ENCODE data around the gene GOSR1.
"Not testable (repeated sequence)": the region's sequence is repeated elsewhere in the genome, so short reads cannot be mapped to it uniquely, and the experiment has no call there.

The GOSR1 gene

GRCh38 chr17:30575648-30576325, 98.6 kb downstream of the GOSR1 start:
- not testable (repeated sequence) for DNase-seq (ENCODE audit: low spot score)

GRCh38 chr17:30576326-30576861, 99.2 kb downstream of the GOSR1 start:
- peak; percentile 67 for DNase-seq (ENCODE audit: low spot score)

All from GM03348 (cell line).